GM12878 (cell line): ENCODE measurements around the gene PCCA. TPM values are rescaled to one million over a fixed set of nuclear protein-coding genes. Genes with fewer than 3 reads are reported as not detected.

Experiments used
- ATAC-seq: fragments of 200-7000 bp; cut with Tn5 transposase; 3 replicates; pipeline ENCODE4 v1.9.1; 2020; ENCODE audit warnings: mild to moderate bottlenecking, moderate library complexity
- BruUV-seq: library from RNA; stranded (reverse); fragments of 400-500 nt; replicated peaks from 2 replicates; lab custom pipeline; 2021; lab: Mats Ljungman, UMichigan
- CTCF ChIA-PET: fragments of 300-600 bp; sonication (Branson Sonifier 250); formaldehyde crosslinking; extraction: SDS; loops from one replicate; lab custom pipeline; 2021; ENCODE audit warnings: inconsistent platforms; lab: Yijun Ruan, JAX
- POLR2A ChIA-PET: fragments of 350-600 bp; formaldehyde crosslinking; extraction: SDS; loops from one replicate; lab custom pipeline; 2021; ENCODE audit warnings: inconsistent platforms; lab: Charles Lee
- RAD21 ChIA-PET: fragments of 300-600 bp; sonication (Branson Sonifier 250); formaldehyde crosslinking; loops from one replicate; lab custom pipeline; 2023; ENCODE audit warnings: antibody characterized with exemption; ENCODE audit not compliant: unreplicated experiment; lab: Charles Lee
- SMC1A ChIA-PET: fragments of 300-600 bp; sonication (Branson Sonifier 250); formaldehyde crosslinking; loops from one replicate; lab custom pipeline; 2023; ENCODE audit not compliant: unreplicated experiment, uncharacterized antibody; lab: Charles Lee
- DNase-seq: peaks from one replicate; pipeline ENCODE4 v3.0.0-alpha.2; 2011; ENCODE audit warnings: low read depth, low spot score
- FAIRE-seq: peaks from 3 replicates; lab custom pipeline; 2011; peaks lifted over from hg19 to GRCh38; lab: Jason Lieb, UNC
- H2AFZ ChIP-seq: 2 replicates; pipeline ENCODE4 v1.6.0; 2011; ENCODE audit warnings: low read depth, low read length, control low read depth; ENCODE audit not compliant: control insufficient read depth
- H3K27ac ChIP-seq: 2 replicates; pipeline ENCODE4 v1.5.1; 2011; ENCODE audit warnings: control low read depth; ENCODE audit not compliant: control insufficient read depth, insufficient read depth
- H3K27me3 ChIP-seq, 2 experiments: replicated peaks in 1 of 2; 2 replicates each; pipeline versions ENCODE4 v1.6.0 to v1.6.1; 2011; ENCODE audit warnings: low read length in 1 of 2; ENCODE audit not compliant: control insufficient read depth in 2 of 2, insufficient read depth in 2 of 2
- H3K36me3 ChIP-seq, 2 experiments: 2 replicates each; pipeline ENCODE4 v1.5.1; 2011; ENCODE audit warnings: low read length in 1 of 2; ENCODE audit not compliant: control insufficient read depth in 2 of 2, insufficient read depth in 2 of 2
- H3K4me1 ChIP-seq: 2 replicates; pipeline ENCODE4 v1.6.1; 2011; ENCODE audit warnings: mild to moderate bottlenecking, low read length, moderate library complexity, mixed read lengths; ENCODE audit not compliant: control insufficient read depth, insufficient read depth
- H3K4me2 ChIP-seq: 2 replicates; pipeline ENCODE4 v1.6.0; 2011; ENCODE audit warnings: control low read depth; ENCODE audit not compliant: control insufficient read depth, insufficient read depth
- H3K4me3 ChIP-seq: fragments of 200-600 bp; sonication (generic); 2 replicates; pipeline ENCODE4 v1.5.1; 2016
- H3K79me2 ChIP-seq: 2 replicates; pipeline ENCODE4 v1.6.0; 2011; ENCODE audit warnings: low read length; ENCODE audit not compliant: control insufficient read depth, insufficient read depth
- H3K9ac ChIP-seq: 2 replicates; pipeline ENCODE4 v1.8.0; 2011; ENCODE audit warnings: low read length, control low read depth, mixed read lengths; ENCODE audit not compliant: control insufficient read depth, insufficient read depth
- H3K9me3 ChIP-seq: replicated peaks from 3 replicates; pipeline ENCODE4 v1.5.1; 2011; ENCODE audit warnings: mild to moderate bottlenecking, low read length; ENCODE audit not compliant: control insufficient read depth, insufficient read depth
- H4K20me1 ChIP-seq: 2 replicates; pipeline ENCODE4 v1.6.0; 2011; ENCODE audit not compliant: control insufficient read depth, insufficient read depth
- CHD4 ChIP-seq: fragments of 200-600 bp; sonication (generic); IDR thresholded peaks from 2 replicates; pipeline ENCODE4 v1.6.1; 2016; ENCODE audit warnings: mild to moderate bottlenecking
- HCFC1 ChIP-seq: fragments of 150-350 bp; IDR thresholded peaks from 2 replicates; pipeline ENCODE4 v1.6.1; 2014; ENCODE audit warnings: low read length
- NR2F1 ChIP-seq: fragments of 450-650 bp; conservative IDR thresholded peaks from 2 replicates; pipeline ENCODE4 v1.6.1; 2017; ENCODE audit warnings: mild to moderate bottlenecking
- RAD21 ChIP-seq: IDR thresholded peaks from 2 replicates; pipeline ENCODE4 v1.6.1; 2011; ENCODE audit warnings: mild to moderate bottlenecking, low read depth, low read length, moderate library complexity; ENCODE audit not compliant: insufficient read depth
- RFX5 ChIP-seq: IDR thresholded peaks from 2 replicates; pipeline ENCODE4 v1.6.1; 2011; ENCODE audit warnings: low read depth, low read length, improper control_type of control experiment
- SMAD1 ChIP-seq: fragments of 450-650 bp; IDR thresholded peaks from 2 replicates; pipeline ENCODE4 v1.6.1; 2018; ENCODE audit warnings: mild to moderate bottlenecking, low read depth; ENCODE audit not compliant: partially characterized antibody
- ZNF217 ChIP-seq: fragments of 450-650 bp; IDR thresholded peaks from 2 replicates; pipeline ENCODE4 v1.6.1; 2017; ENCODE audit warnings: antibody characterized with exemption, mild to moderate bottlenecking
- ZZZ3 ChIP-seq: IDR thresholded peaks from 2 replicates; pipeline ENCODE4 v1.6.1; 2011; ENCODE audit warnings: low read depth; ENCODE audit not compliant: control insufficient read depth, insufficient read length
- WGBS: methylation state at CpG from one replicate; pipeline ENCODE4 v1.1.6; 2016; ENCODE audit warnings: low lambda C conversion rate; ENCODE audit not compliant: insufficient replicate concordance, insufficient coverage; ENCODE audit errors: missing lambda C conversion rate; 5-methylcytosine and 5-hydroxymethylcytosine counted together
- in situ Hi-C: fragments of 300-500 bp; cut with MboI; formaldehyde crosslinking; loops from 9 replicates; pipeline ENCODE4 v1.14.3; 2018; ENCODE audit warnings: mixed read lengths
- intact Hi-C: fragments of 100-400 bp; cut with micrococcal nuclease; formaldehyde crosslinking; loops from one replicate; pipeline ENCODE4 v1.14.2; 2022; ENCODE audit not compliant: unreplicated experiment
- polyA plus RNA-seq, 11 experiments: library from polyadenylated mRNA; depleted of rRNA in 4 of 11; unstranded in 6 of 11; stranded (reverse) in 5 of 11; fragments of >200 nt; fragmentation: Nextera tagmentation in 4 of 11; fragmentation: Illumina TruSeq in 1 of 11; extraction: Ambion mirVana in 4 of 11; extraction: Trizol in 1 of 11; gene quantifications; 1 replicate in 1 of 11; 2 replicates in 10 of 11; pipeline versions ENCODE4 v1.2.1 to v1.2.3, GENCODE V29; 2011 to 2016; ENCODE audit warnings: inconsistent platforms in 2 of 11, missing spikeins in 2 of 11, low read depth in 1 of 11
- total RNA-seq, 4 experiments: library from RNA; depleted of rRNA in 3 of 4; stranded (reverse); fragments of >200 nt in 3 of 4; fragmentation: Illumina TruSeq in 1 of 4; extraction: Trizol in 1 of 4; gene quantifications; 2 replicates each; pipeline versions ENCODE4 v1.2.1 to v1.2.3, GENCODE V29; 2013 to 2021
- TF ChIP-seq, protein P1 (sequence below): IDR thresholded peaks from 2 replicates; pipeline ENCODE4 v1.6.1; 2012; ENCODE audit warnings: low read length, inconsistent platforms
- TF ChIP-seq, protein P2 (sequence below): fragments of 450-650 bp; IDR thresholded peaks from 2 replicates; pipeline ENCODE4 v1.6.1; 2017; ENCODE audit warnings: antibody characterized with exemption, mild to moderate bottlenecking, moderate library complexity
- TF ChIP-seq, protein P3 (sequence below): IDR thresholded peaks from 2 replicates; pipeline ENCODE4 v1.6.1; 2012; ENCODE audit warnings: low read depth, low read length, improper control_type of control experiment
- TF ChIP-seq, protein P4 (sequence below): fragments of 450-650 bp; IDR thresholded peaks from 2 replicates; pipeline ENCODE4 v1.6.1; 2017; ENCODE audit warnings: borderline replicate concordance
- TF ChIP-seq, protein P5 (sequence below): fragments of 150-350 bp; IDR thresholded peaks from 2 replicates; pipeline ENCODE4 v1.6.1; 2016; ENCODE audit warnings: low read depth, low read length

Gene PCCA
- total and polyA plus RNA-seq, 10 of the 15 experiments (the other 5 are each of a cell fraction or from before 2014, with no cell fraction given), result 5.9 to 18.2 (median 12.4) TPM

DNA sequence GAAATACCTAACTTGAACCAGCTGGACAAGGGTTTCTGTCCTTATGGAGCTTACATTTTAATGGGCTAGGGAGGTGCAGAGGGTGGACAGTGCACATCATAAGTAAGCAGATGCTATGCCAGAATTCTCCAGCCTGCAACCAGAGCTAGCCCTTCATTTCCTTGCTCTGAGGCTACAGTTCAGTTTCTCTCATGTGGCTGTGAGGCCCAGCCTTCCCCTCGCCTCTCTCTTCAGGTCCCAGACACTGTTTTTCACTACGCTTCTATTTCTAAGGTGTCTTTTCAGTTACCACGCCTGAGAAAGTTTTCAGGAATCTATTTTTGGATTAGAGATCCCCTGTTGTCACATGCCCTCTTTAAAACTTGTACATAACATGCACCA is 141.9 kb downstream of the PCCA start:
- in situ Hi-C loops, result loop anchor here (10.0 kb wide), 2 partner anchors 284 to 576 kb away; no protein-coding TSS in a partner anchor
- H3K4me2 ChIP-seq, result no peak overlapping the region
- WGBS, result 63% methylated on average over 3 of the region's 3 CpGs
- intact Hi-C loops, result loop anchor here (10.0 kb wide), 1 partner anchor 226 kb away; no protein-coding TSS in a partner anchor
- ChIA-PET POLR2A (no interaction called here), RAD21 (interaction anchor here (1.2 kb wide), 1 partner anchor 331 kb away, joined by 3 read pairs; no protein-coding TSS in a partner anchor), CTCF (interaction anchor here (0.7 to 6.4 kb wide), 2 partner anchors 28 to 316 kb away, joined by 4 to 74 read pairs; no protein-coding TSS in a partner anchor), SMC1A (interaction anchor here (1.2 kb wide), 1 partner anchor 285 kb away, joined by 3 read pairs; no protein-coding TSS in a partner anchor)
- no peak overlapping the region for H3K4me3 ChIP-seq
- no peaks in the 10 kb centered on the region for H3K36me3 ChIP-seq
- BruUV-seq, result no TSS peak
- DNase-seq, result no peak
- no peaks in the 10 kb centered on the region for H3K9me3 ChIP-seq
- no peaks in the 10 kb centered on the region for H3K79me2 ChIP-seq
- H3K27me3 ChIP-seq, result no peaks in the 10 kb centered on the region
- H4K20me1 ChIP-seq, result no peaks in the 10 kb centered on the region
- H3K27ac ChIP-seq, result no peak overlapping the region
- no peaks in the 10 kb centered on the region; the same call in none of the 2 replicates for H3K4me1 ChIP-seq
- no peak overlapping the region for H2AFZ ChIP-seq
- H3K9ac ChIP-seq, result no peak overlapping the region
- no peak; the same call in 2 of the 3 replicates for ATAC-seq
- no peak for FAIRE-seq
- TF ChIP-seq NR2F1, result no peak
- no peak for TF ChIP-seq CHD4
- no peak for TF ChIP-seq SMAD1
- TF ChIP-seq, protein P1, sequence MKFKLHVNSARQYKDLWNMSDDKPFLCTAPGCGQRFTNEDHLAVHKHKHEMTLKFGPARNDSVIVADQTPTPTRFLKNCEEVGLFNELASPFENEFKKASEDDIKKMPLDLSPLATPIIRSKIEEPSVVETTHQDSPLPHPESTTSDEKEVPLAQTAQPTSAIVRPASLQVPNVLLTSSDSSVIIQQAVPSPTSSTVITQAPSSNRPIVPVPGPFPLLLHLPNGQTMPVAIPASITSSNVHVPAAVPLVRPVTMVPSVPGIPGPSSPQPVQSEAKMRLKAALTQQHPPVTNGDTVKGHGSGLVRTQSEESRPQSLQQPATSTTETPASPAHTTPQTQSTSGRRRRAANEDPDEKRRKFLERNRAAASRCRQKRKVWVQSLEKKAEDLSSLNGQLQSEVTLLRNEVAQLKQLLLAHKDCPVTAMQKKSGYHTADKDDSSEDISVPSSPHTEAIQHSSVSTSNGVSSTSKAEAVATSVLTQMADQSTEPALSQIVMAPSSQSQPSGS, result no peak
- TF ChIP-seq, protein P2, sequence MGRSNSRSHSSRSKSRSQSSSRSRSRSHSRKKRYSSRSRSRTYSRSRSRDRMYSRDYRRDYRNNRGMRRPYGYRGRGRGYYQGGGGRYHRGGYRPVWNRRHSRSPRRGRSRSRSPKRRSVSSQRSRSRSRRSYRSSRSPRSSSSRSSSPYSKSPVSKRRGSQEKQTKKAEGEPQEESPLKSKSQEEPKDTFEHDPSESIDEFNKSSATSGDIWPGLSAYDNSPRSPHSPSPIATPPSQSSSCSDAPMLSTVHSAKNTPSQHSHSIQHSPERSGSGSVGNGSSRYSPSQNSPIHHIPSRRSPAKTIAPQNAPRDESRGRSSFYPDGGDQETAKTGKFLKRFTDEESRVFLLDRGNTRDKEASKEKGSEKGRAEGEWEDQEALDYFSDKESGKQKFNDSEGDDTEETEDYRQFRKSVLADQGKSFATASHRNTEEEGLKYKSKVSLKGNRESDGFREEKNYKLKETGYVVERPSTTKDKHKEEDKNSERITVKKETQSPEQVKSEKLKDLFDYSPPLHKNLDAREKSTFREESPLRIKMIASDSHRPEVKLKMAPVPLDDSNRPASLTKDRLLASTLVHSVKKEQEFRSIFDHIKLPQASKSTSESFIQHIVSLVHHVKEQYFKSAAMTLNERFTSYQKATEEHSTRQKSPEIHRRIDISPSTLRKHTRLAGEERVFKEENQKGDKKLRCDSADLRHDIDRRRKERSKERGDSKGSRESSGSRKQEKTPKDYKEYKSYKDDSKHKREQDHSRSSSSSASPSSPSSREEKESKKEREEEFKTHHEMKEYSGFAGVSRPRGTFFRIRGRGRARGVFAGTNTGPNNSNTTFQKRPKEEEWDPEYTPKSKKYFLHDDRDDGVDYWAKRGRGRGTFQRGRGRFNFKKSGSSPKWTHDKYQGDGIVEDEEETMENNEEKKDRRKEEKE, result no peak
- TF ChIP-seq, protein P3, sequence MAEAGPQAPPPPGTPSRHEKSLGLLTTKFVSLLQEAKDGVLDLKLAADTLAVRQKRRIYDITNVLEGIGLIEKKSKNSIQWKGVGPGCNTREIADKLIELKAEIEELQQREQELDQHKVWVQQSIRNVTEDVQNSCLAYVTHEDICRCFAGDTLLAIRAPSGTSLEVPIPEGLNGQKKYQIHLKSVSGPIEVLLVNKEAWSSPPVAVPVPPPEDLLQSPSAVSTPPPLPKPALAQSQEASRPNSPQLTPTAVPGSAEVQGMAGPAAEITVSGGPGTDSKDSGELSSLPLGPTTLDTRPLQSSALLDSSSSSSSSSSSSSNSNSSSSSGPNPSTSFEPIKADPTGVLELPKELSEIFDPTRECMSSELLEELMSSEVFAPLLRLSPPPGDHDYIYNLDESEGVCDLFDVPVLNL, result no peak
- TF ChIP-seq ZZZ3, result no peak
- no peak for TF ChIP-seq HCFC1
- no peak for TF ChIP-seq ZNF217
- TF ChIP-seq, protein P4, sequence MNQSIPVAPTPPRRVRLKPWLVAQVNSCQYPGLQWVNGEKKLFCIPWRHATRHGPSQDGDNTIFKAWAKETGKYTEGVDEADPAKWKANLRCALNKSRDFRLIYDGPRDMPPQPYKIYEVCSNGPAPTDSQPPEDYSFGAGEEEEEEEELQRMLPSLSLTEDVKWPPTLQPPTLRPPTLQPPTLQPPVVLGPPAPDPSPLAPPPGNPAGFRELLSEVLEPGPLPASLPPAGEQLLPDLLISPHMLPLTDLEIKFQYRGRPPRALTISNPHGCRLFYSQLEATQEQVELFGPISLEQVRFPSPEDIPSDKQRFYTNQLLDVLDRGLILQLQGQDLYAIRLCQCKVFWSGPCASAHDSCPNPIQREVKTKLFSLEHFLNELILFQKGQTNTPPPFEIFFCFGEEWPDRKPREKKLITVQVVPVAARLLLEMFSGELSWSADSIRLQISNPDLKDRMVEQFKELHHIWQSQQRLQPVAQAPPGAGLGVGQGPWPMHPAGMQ, result no peak
- TF ChIP-seq, protein P5, sequence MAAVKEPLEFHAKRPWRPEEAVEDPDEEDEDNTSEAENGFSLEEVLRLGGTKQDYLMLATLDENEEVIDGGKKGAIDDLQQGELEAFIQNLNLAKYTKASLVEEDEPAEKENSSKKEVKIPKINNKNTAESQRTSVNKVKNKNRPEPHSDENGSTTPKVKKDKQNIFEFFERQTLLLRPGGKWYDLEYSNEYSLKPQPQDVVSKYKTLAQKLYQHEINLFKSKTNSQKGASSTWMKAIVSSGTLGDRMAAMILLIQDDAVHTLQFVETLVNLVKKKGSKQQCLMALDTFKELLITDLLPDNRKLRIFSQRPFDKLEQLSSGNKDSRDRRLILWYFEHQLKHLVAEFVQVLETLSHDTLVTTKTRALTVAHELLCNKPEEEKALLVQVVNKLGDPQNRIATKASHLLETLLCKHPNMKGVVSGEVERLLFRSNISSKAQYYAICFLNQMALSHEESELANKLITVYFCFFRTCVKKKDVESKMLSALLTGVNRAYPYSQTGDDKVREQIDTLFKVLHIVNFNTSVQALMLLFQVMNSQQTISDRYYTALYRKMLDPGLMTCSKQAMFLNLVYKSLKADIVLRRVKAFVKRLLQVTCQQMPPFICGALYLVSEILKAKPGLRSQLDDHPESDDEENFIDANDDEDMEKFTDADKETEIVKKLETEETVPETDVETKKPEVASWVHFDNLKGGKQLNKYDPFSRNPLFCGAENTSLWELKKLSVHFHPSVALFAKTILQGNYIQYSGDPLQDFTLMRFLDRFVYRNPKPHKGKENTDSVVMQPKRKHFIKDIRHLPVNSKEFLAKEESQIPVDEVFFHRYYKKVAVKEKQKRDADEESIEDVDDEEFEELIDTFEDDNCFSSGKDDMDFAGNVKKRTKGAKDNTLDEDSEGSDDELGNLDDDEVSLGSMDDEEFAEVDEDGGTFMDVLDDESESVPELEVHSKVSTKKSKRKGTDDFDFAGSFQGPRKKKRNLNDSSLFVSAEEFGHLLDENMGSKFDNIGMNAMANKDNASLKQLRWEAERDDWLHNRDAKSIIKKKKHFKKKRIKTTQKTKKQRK, result no peak
- no peak for TF ChIP-seq RFX5
- TF ChIP-seq RAD21, result no peak
